GM12865 (cell line): ENCODE measurements around the gene PI3.

Source experiments
- DNase-seq: peaks from one replicate; pipeline ENCODE4 v3.0.0; 2010; ENCODE audit warnings: low read depth
- H3K4me3 ChIP-seq: 2 replicates; pipeline ENCODE4 v1.5.1; 2011; ENCODE audit warnings: mild to moderate bottlenecking, low read depth, low read length, control low read depth
- CTCF ChIP-seq: IDR thresholded peaks from 2 replicates; pipeline ENCODE4 v1.5.1; 2011; ENCODE audit warnings: low read length, control low read depth, low read depth, inconsistent platforms; ENCODE audit not compliant: insufficient read depth; ENCODE audit errors: missing control alignments

PI3 gene

GRCh38 chr20:45163083-45163803 is 11.5 kb upstream of the PI3 start:
- H3K4me3 ChIP-seq: no peak overlapping the region
- no peak for DNase-seq
- no peak for TF ChIP-seq CTCF

DNA sequence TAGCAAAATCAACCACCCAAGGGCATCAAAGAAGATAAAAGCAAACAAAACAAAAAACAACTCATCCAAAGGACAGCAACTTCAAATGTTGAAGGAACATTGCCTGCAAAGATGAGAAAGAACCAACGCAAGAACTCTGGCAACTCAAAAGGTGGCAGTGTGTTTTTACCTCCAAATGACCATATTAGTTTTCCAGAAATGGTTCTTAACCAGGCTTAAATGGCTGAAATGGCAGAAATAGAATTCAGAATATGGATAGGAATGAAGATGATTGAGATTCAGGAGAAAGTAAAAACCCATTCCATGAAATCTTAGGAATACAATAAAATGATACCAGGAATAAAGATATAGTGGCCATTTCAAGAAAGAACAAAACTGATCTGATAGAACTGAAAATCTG is 9.8 kb upstream of the PI3 start:
- H3K4me3 ChIP-seq: no peak overlapping the region
- DNase-seq: no peak
- TF ChIP-seq CTCF: no peak

DNA sequence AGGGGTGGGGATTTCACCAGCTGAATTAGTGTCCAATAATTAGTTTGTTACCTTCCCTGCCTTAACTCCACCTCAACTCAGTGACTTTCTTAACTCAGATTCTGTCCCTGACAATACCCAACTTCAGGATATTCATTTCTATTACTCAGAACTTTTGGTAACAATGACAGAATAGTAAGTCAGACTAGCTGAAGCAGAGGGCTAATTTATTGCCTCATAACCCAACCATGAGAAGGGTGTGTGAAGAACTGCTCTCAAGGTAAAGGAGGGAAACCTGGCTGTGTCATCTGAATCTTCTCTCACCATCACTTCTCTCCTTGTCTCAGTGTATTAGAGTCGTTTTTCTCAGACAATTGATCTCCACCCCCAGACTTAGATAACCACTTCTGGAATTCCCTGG is 1.2 kb upstream of the PI3 start:
- DNase-seq: no peak
- H3K4me3 ChIP-seq: no peak overlapping the region
- no peak for TF ChIP-seq CTCF

DNA sequence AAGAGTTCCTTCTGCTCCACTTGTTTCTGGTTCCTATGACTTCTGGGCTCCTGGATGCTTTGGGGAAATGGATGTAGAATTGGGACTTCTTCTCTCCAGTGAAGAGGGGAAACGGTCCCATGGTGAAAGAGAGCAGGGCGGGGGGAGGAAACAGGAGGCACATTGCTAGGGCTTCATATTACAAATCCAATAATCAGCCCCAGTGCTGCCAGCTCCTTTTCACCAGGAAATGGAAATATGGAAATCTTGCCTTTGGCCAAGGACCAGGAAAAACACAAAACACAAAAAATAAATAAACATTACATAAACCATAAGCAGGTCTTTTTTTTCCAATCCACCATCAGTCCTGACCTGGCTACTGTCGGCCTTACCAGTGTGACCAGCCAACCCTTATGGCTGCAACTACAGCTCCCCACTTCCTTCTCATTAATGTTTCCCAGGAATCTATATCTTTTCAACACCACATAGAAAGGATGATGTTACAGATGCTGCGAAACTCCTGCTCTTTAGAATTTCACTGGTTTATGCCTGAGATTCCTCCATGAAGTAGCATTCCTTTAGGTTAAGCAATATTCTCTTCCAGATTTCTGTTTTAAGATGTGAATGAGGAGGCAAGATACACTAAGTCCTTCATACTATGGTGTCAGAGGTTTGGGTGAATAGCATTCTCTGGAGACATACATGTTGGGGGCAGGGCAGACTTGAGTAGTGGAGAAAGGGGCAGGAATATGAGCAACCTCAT is 2.0 kb downstream of the PI3 start:
- no peak for DNase-seq
- TF ChIP-seq CTCF: no peak
- H3K4me3 ChIP-seq: no peak overlapping the region

DNA sequence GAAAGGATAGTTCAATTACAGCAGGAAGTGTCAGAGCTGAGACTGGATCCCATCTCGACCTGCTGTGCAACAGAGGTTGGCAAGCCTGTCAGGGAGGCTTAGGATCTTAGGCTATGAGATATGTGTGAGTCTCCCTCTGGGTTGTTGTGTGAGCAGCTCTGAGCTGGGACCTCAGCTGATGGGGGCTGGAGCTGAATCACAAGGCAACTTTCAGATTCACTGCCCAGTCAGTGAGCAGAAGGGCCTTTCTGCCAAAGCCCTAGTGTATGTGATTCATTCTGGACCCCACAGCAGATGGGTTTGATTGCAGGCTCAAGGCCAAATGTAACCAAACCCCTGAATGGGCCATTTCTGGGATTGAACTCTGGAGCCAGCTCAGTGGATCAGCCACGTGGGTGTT is 4.5 kb downstream of the PI3 start:
- TF ChIP-seq CTCF: no peak
- DNase-seq: no peak
- H3K4me3 ChIP-seq: no peak overlapping the region

DNA sequence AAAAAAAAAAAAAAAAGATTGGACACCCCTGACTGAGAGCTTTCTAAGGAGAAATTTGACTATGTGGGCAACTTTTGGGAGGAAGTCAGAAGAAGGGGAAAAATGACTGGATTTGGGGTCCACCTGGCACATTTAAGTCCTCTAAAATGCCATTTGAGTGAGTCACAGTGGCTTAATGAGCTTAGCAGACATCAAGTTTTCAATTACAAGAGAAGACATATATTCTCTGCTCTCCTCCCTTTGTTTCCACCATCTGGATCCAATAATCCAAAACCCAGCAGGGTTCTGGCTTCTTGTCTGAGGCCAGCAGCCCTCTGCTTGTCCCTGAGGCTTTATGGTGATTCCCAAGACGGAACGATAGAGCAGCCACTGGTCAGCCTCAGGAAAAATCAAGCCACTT is 6.9 kb downstream of the PI3 start:
- no peak for TF ChIP-seq CTCF
- H3K4me3 ChIP-seq: no peak overlapping the region
- no peak for DNase-seq
